Nephron progenitor cell (in vitro differentiated cells): ENCODE measurements around the gene LAD1.
A peak's percentile ranks its signal among the peaks of the same experiment; 100 is the strongest.

Source experiments
- DNase-seq: peaks from one replicate; pipeline ENCODE4 v3.0.0; 2021
- H3K27ac Mint-ChIP-seq: 2 replicates; pipeline ENCODE4 v1.8.0; 2021; ENCODE audit warnings: mild to moderate bottlenecking, moderate library complexity, mixed read lengths
- H3K27me3 Mint-ChIP-seq: 2 replicates; pipeline ENCODE4 v1.8.0; 2021; ENCODE audit warnings: mild to moderate bottlenecking, low read depth, mixed read lengths; ENCODE audit not compliant: poor library complexity
- H3K36me3 Mint-ChIP-seq: 2 replicates; pipeline ENCODE4 v1.8.0; 2021; ENCODE audit warnings: low read depth, mixed read lengths
- H3K4me1 Mint-ChIP-seq: 2 replicates; pipeline ENCODE4 v1.8.0; 2021; ENCODE audit warnings: mixed read lengths
- H3K4me3 Mint-ChIP-seq: 2 replicates; pipeline ENCODE4 v1.8.0; 2021; ENCODE audit warnings: mild to moderate bottlenecking, moderate library complexity, mixed read lengths
- H3K9me3 Mint-ChIP-seq: 2 replicates; pipeline ENCODE4 v1.8.0; 2021; ENCODE audit warnings: mild to moderate bottlenecking, moderate library complexity, mixed read lengths
- CTCF ChIP-seq: fragments of 200-600 bp; sonication (generic); IDR thresholded peaks from 2 replicates; pipeline ENCODE4 v1.5.0; 2021; ENCODE audit warnings: antibody characterized with exemption

The LAD1 gene

GRCh38 chr1:201386208-201386607 lies 12.9 kb downstream of the LAD1 start:
- Mint-ChIP-seq H3K4me3 (no peak overlapping the region), H3K9me3 (no peaks in the 10 kb centered on the region), H3K4me1 (peaks cover 34% of the 10 kb centered on the region), H3K36me3 (no peaks in the 10 kb centered on the region), H3K27ac (no peak overlapping the region), H3K27me3 (peaks cover 28% of the 10 kb centered on the region)
- no peak for DNase-seq
- no peak for TF ChIP-seq CTCF

- Mint-ChIP-seq H3K4me1 (peaks cover 38% of the 10 kb centered on the region), H3K27ac (no peak overlapping the region), H3K36me3 (no peaks in the 10 kb centered on the region), H3K4me3 (no peak overlapping the region), H3K27me3 (peaks cover 31% of the 10 kb centered on the region), H3K9me3 (no peaks in the 10 kb centered on the region)
- peak; percentile 84 for TF ChIP-seq CTCF
- peak; percentile 78 for DNase-seq
These were observed 13.7 kb downstream of the LAD1 start for GRCh38 chr1:201385299-201385891.

GRCh38 chr1:201384406-201384782 lies 14.7 kb downstream of the LAD1 start:
- no peak for TF ChIP-seq CTCF
- Mint-ChIP-seq H3K27me3 (peaks cover 31% of the 10 kb centered on the region), H3K27ac (no peak overlapping the region), H3K9me3 (no peaks in the 10 kb centered on the region), H3K4me1 (peaks cover 38% of the 10 kb centered on the region), H3K4me3 (no peak overlapping the region), H3K36me3 (no peaks in the 10 kb centered on the region)
- no peak for DNase-seq

GRCh38 chr1:201383647-201384405 lies 15.3 kb downstream of the LAD1 start:
- no peaks in the 10 kb centered on the region for H3K36me3 Mint-ChIP-seq
- H3K4me3 Mint-ChIP-seq, result no peak overlapping the region
- no peak for TF ChIP-seq CTCF
- H3K4me1 Mint-ChIP-seq, result peaks cover 40% of the 10 kb centered on the region
- H3K9me3 Mint-ChIP-seq, result no peaks in the 10 kb centered on the region
- no peak for DNase-seq
- H3K27ac Mint-ChIP-seq, result no peak overlapping the region
- H3K27me3 Mint-ChIP-seq, result peaks cover 31% of the 10 kb centered on the region

GRCh38 chr1:201381130-201381529 lies 18.0 kb downstream of the LAD1 start:
- Mint-ChIP-seq H3K36me3 (no peaks in the 10 kb centered on the region), H3K27ac (no peak overlapping the region), H3K4me1 (peaks cover 59% of the 10 kb centered on the region), H3K4me3 (no peak overlapping the region), H3K9me3 (no peaks in the 10 kb centered on the region), H3K27me3 (peaks cover 22% of the 10 kb centered on the region)
- no peak for TF ChIP-seq CTCF
- DNase-seq, result no peak

- Mint-ChIP-seq H3K27me3 (peaks cover 18% of the 10 kb centered on the region), H3K27ac (no peak overlapping the region), H3K36me3 (no peaks in the 10 kb centered on the region), H3K4me3 (no peak overlapping the region), H3K9me3 (no peaks in the 10 kb centered on the region), H3K4me1 (peaks cover 64% of the 10 kb centered on the region)
- no peak for DNase-seq
- no peak for TF ChIP-seq CTCF
These were observed 19.3 kb downstream of the LAD1 start for GRCh38 chr1:201379733-201380242.
